Panc1 (cell line): ENCODE results near the gene CEP57.

Experiments used
- CTCF ChIP-seq: fragments of 450-650 bp; IDR thresholded peaks from 2 replicates; pipeline ENCODE4 v1.5.1; 2017; ENCODE audit warnings: mild to moderate bottlenecking
- REST ChIP-seq, 2 experiments: IDR thresholded peaks; 2 replicates each; pipeline ENCODE4 v1.6.1; 2011 to 2012; ENCODE audit warnings: low read depth in 2 of 2, control low read depth in 1 of 2, low read length in 1 of 2, mild to moderate bottlenecking in 1 of 2, moderate library complexity in 1 of 2; ENCODE audit not compliant: insufficient read depth in 1 of 2

GRCh38 chr11:95792700-95793099, 2.4 kb downstream of the CEP57 start:
- TF ChIP-seq CTCF (no peak), REST (IDR thresholded peaks at IDR 0.05; ENCODE audit: insufficient read depth in 1 of 2, low read depth in 2 of 2, low read length in 1 of 2) (no peak)
